ENCODE measurements around the gene CBLC. TPM values are rescaled to one million over a fixed set of nuclear protein-coding genes. Genes with fewer than 3 reads are reported as not detected.

CBLC gene
- total RNA-seq, 1 experiment from 2014 or later, result 0.80 TPM

DNA sequence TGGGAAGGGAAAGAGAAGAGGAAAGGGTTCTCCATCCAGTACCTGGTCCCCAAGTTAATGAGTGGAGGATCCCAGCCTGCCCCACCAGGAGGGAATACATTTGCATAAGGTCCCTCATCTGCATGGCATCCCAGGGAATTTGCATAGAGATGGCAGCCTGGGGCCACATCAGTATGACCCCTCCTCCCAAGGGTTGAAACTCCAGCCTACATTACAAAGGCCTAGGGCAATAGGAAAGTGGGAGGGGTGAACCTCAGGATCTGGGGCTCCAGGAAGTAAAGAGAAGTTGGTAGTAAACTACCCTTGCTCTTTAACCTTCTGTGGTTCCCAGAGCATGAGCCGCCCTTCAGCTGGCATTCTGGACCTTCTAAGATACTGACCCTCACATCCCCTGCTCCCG is 61.6 kb downstream of the CBLC start:
- intact Hi-C loops (cut with micrococcal nuclease; ENCODE audit: unreplicated experiment), result no loop called here
- no peaks in the 10 kb centered on the region for H3K27me3 ChIP-seq (ENCODE audit: control insufficient read depth, insufficient read depth, low read length)
- H3K4me3 ChIP-seq (ENCODE audit: low read depth in 2 of 2, low read length in 2 of 2), result no peak overlapping the region
- CTCF ChIA-PET, result no interaction called here
- POLR2A ChIA-PET, result no interaction called here
- in situ Hi-C loops (cut with HindIII; ENCODE audit: low pct_unique_long_range_greater_than_20kb, low sequenced_read_pairs), result no loop called here
- no peak overlapping the region for H3K27ac ChIP-seq (ENCODE audit: low read length)
- no peak for ATAC-seq
- no TSS peak for BruUV-seq (replicated peaks)
- TF ChIP-seq POLR2AphosphoS5 (IDR thresholded peaks at IDR 0.05; ENCODE audit: low read depth, low read length) (no peak), TCF7L2 (IDR thresholded peaks at IDR 0.05; ENCODE audit: low read depth, low read length) (no peak), SIN3A (IDR thresholded peaks at IDR 0.05; ENCODE audit: borderline replicate concordance, insufficient read depth, low read depth, low read length) (no peak)
- TF ChIP-seq, protein P1, sequence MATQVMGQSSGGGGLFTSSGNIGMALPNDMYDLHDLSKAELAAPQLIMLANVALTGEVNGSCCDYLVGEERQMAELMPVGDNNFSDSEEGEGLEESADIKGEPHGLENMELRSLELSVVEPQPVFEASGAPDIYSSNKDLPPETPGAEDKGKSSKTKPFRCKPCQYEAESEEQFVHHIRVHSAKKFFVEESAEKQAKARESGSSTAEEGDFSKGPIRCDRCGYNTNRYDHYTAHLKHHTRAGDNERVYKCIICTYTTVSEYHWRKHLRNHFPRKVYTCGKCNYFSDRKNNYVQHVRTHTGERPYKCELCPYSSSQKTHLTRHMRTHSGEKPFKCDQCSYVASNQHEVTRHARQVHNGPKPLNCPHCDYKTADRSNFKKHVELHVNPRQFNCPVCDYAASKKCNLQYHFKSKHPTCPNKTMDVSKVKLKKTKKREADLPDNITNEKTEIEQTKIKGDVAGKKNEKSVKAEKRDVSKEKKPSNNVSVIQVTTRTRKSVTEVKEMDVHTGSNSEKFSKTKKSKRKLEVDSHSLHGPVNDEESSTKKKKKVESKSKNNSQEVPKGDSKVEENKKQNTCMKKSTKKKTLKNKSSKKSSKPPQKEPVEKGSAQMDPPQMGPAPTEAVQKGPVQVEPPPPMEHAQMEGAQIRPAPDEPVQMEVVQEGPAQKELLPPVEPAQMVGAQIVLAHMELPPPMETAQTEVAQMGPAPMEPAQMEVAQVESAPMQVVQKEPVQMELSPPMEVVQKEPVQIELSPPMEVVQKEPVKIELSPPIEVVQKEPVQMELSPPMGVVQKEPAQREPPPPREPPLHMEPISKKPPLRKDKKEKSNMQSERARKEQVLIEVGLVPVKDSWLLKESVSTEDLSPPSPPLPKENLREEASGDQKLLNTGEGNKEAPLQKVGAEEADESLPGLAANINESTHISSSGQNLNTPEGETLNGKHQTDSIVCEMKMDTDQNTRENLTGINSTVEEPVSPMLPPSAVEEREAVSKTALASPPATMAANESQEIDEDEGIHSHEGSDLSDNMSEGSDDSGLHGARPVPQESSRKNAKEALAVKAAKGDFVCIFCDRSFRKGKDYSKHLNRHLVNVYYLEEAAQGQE (IDR thresholded peaks at IDR 0.05; ENCODE audit: insufficient read depth in 1 of 2, low read depth in 2 of 2, low read length in 1 of 2), result no peak
- TF ChIP-seq, protein P2, sequence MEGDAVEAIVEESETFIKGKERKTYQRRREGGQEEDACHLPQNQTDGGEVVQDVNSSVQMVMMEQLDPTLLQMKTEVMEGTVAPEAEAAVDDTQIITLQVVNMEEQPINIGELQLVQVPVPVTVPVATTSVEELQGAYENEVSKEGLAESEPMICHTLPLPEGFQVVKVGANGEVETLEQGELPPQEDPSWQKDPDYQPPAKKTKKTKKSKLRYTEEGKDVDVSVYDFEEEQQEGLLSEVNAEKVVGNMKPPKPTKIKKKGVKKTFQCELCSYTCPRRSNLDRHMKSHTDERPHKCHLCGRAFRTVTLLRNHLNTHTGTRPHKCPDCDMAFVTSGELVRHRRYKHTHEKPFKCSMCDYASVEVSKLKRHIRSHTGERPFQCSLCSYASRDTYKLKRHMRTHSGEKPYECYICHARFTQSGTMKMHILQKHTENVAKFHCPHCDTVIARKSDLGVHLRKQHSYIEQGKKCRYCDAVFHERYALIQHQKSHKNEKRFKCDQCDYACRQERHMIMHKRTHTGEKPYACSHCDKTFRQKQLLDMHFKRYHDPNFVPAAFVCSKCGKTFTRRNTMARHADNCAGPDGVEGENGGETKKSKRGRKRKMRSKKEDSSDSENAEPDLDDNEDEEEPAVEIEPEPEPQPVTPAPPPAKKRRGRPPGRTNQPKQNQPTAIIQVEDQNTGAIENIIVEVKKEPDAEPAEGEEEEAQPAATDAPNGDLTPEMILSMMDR (IDR thresholded peaks at IDR 0.05), result no peak
- no peak for DNase-seq (ENCODE audit: low read depth, low spot score)
- H3K36me3 ChIP-seq (ENCODE audit: control insufficient read depth, insufficient read depth, low read length), result no peaks in the 10 kb centered on the region
- no peaks in the 10 kb centered on the region for H3K9me3 ChIP-seq (ENCODE audit: control insufficient read depth, insufficient read depth, low read depth, low read length)
- no peaks in the 10 kb centered on the region for H3K4me1 ChIP-seq (ENCODE audit: control insufficient read depth, insufficient read depth, low read length)

DNA sequence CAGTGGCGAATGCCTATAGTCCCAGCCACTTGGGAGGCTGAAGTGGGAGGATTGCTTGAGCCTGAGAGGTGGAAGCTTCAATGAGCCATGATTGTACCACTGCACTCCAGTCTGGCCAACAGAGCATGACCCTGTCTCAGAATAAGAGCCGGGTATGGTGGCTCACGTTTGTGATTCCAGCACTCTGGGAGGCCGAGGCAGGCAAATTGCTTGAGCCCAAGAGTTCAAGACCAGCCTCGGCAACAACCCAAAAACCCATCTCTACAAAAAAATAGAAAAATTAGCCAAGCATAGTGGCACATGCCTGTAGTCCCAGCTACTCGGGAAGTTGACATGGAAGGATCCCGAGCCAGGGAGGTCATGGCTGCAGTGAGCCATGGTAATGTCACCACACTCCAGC is 63.1 kb downstream of the CBLC start:
- intact Hi-C loops (cut with micrococcal nuclease; ENCODE audit: unreplicated experiment), result loop anchor here (5.0 kb wide), 1 partner anchor 44 kb away; no protein-coding TSS in a partner anchor
- no TSS peak for BruUV-seq (replicated peaks)
- ATAC-seq (no peak), DNase-seq (ENCODE audit: low read depth, low spot score) (no peak)
- in situ Hi-C loops (cut with HindIII; ENCODE audit: low pct_unique_long_range_greater_than_20kb, low sequenced_read_pairs), result no loop called here
- Histone ChIP-seq H3K27me3 (ENCODE audit: control insufficient read depth, insufficient read depth, low read length) (no peaks in the 10 kb centered on the region), H3K36me3 (ENCODE audit: control insufficient read depth, insufficient read depth, low read length) (no peaks in the 10 kb centered on the region), H3K9me3 (ENCODE audit: control insufficient read depth, insufficient read depth, low read depth, low read length) (no peaks in the 10 kb centered on the region), H3K4me1 (ENCODE audit: control insufficient read depth, insufficient read depth, low read length) (peaks cover 3% of the 10 kb centered on the region; the same call in 1 of the 2 replicates), H3K27ac (ENCODE audit: low read length) (no peak overlapping the region), H3K4me3 (ENCODE audit: low read depth in 2 of 2, low read length in 2 of 2) (no peak overlapping the region)
- TF ChIP-seq TCF7L2 (IDR thresholded peaks at IDR 0.05; ENCODE audit: low read depth, low read length) (no peak), SIN3A (IDR thresholded peaks at IDR 0.05; ENCODE audit: borderline replicate concordance, insufficient read depth, low read depth, low read length) (no peak), POLR2AphosphoS5 (IDR thresholded peaks at IDR 0.05; ENCODE audit: low read depth, low read length) (no peak)
- TF ChIP-seq, protein P2 (IDR thresholded peaks at IDR 0.05), result no peak
- TF ChIP-seq, protein P1 (IDR thresholded peaks at IDR 0.05; ENCODE audit: insufficient read depth in 1 of 2, low read depth in 2 of 2, low read length in 1 of 2), result no peak
- ChIA-PET POLR2A (interaction anchor here (0.5 kb wide), 1 partner anchor 11 kb away, joined by 6 read pairs; no protein-coding TSS in a partner anchor), CTCF (no interaction called here)
